ENCODE data around the gene TREH. TPM values are rescaled to one million over a fixed set of nuclear protein-coding genes. Genes with fewer than 3 reads are reported as not detected.
"Not testable (repeated sequence)": the region's sequence is repeated elsewhere in the genome, so short reads cannot be mapped to it uniquely, and the experiment has no call there.

Gene TREH
- total and polyA plus RNA-seq, 4 donors = 0.17 to 1.1 (median 0.19) TPM; not detected in 1

GRCh38 chr11:118714816-118715215 lies 35.4 kb upstream of the TREH start:
- H3K27ac ChIP-seq (ENCODE audit: low read depth in 1 of 2, low read length in 1 of 2) = no peak overlapping the region
- TF ChIP-seq CTCF (IDR thresholded peaks at IDR 0.05; ENCODE audit: control extremely low read depth, extremely low read depth) = no peak
- no peak for DNase-seq
- no peaks in the 10 kb centered on the region for H3K9me3 ChIP-seq (ENCODE audit: control insufficient read depth in 4 of 4, insufficient read depth in 3 of 4, low read length in 3 of 4)
- peaks cover 0 to 1% (median 0%) of the 10 kb centered on the region in 4 donors for H3K36me3 ChIP-seq (ENCODE audit: control insufficient read depth in 4 of 4, insufficient read depth in 4 of 4, low read length in 4 of 4)
- ATAC-seq (ENCODE audit: insufficient read depth, low FRiP score) = no peak
- no peak overlapping the region for H3K4me3 ChIP-seq
- H3K27me3 ChIP-seq (ENCODE audit: control insufficient read depth in 3 of 3, insufficient read depth in 3 of 3, low read length in 2 of 3) = no peaks in the 10 kb centered on the region
- H3K4me1 ChIP-seq (ENCODE audit: control insufficient read depth in 5 of 5, insufficient read depth in 5 of 5, low read length in 5 of 5) = no peaks in the 10 kb centered on the region
- no peak overlapping the region for H3K9ac ChIP-seq (ENCODE audit: insufficient read depth in 1 of 2, low read length in 2 of 2)

GRCh38 chr11:118714416-118714815 lies 35.0 kb upstream of the TREH start:
- DNase-seq; H3K36me3 ChIP-seq (ENCODE audit: control insufficient read depth in 4 of 4, insufficient read depth in 4 of 4, low read length in 4 of 4); H3K9ac ChIP-seq (ENCODE audit: insufficient read depth in 1 of 2, low read length in 2 of 2); H3K4me3 ChIP-seq; H3K27me3 ChIP-seq (ENCODE audit: control insufficient read depth in 3 of 3, insufficient read depth in 3 of 3, low read length in 2 of 3); ATAC-seq (ENCODE audit: insufficient read depth, low FRiP score); H3K9me3 ChIP-seq (ENCODE audit: control insufficient read depth in 4 of 4, insufficient read depth in 3 of 4, low read length in 3 of 4); H3K27ac ChIP-seq (ENCODE audit: low read depth in 1 of 2, low read length in 1 of 2); H3K4me1 ChIP-seq (ENCODE audit: control insufficient read depth in 5 of 5, insufficient read depth in 5 of 5, low read length in 5 of 5): not testable (repeated sequence)
- 82 to 90% methylated on average over 5 of the region's 5 CpGs for WGBS, 2 donors

- TF ChIP-seq CTCF (IDR thresholded peaks at IDR 0.05; ENCODE audit: control extremely low read depth, extremely low read depth) = no peak
- H3K27me3 ChIP-seq (ENCODE audit: control insufficient read depth in 3 of 3, insufficient read depth in 3 of 3, low read length in 2 of 3) = no peaks in the 10 kb centered on the region
- H3K36me3 ChIP-seq (ENCODE audit: control insufficient read depth in 4 of 4, insufficient read depth in 4 of 4, low read length in 4 of 4) = peaks cover 0 to 1% (median 0%) of the 10 kb centered on the region in 4 donors
- no peaks in the 10 kb centered on the region for H3K4me1 ChIP-seq (ENCODE audit: control insufficient read depth in 5 of 5, insufficient read depth in 5 of 5, low read length in 5 of 5)
- DNase-seq (no peak), ATAC-seq (ENCODE audit: insufficient read depth, low FRiP score) (no peak)
- no peak overlapping the region for H3K27ac ChIP-seq (ENCODE audit: low read depth in 1 of 2, low read length in 1 of 2)
- no peak overlapping the region for H3K9ac ChIP-seq (ENCODE audit: insufficient read depth in 1 of 2, low read length in 2 of 2)
- H3K4me3 ChIP-seq = no peak overlapping the region
- 78 to 93% methylated on average over 6 of the region's 6 CpGs for WGBS, 2 donors
- H3K9me3 ChIP-seq (ENCODE audit: control insufficient read depth in 4 of 4, insufficient read depth in 3 of 4, low read length in 3 of 4) = no peaks in the 10 kb centered on the region
These were observed 28.8 kb upstream of the TREH start for GRCh38 chr11:118708296-118708695.

GRCh38 chr11:118706546-118706825 lies 27.0 kb upstream of the TREH start:
- DNase-seq = no peak

More at GRCh38 chr11:118706546-118706825, 27.0 kb upstream of the TREH start:
- Histone ChIP-seq H3K9ac (ENCODE audit: insufficient read depth in 1 of 2, low read length in 2 of 2) (no peak overlapping the region), H3K4me3 (no peak overlapping the region), H3K4me1 (ENCODE audit: control insufficient read depth in 5 of 5, insufficient read depth in 5 of 5, low read length in 5 of 5) (no peaks in the 10 kb centered on the region), H3K9me3 (ENCODE audit: control insufficient read depth in 4 of 4, insufficient read depth in 3 of 4, low read length in 3 of 4) (no peaks in the 10 kb centered on the region), H3K27ac (ENCODE audit: low read depth in 1 of 2, low read length in 1 of 2) (no peak overlapping the region), H3K27me3 (ENCODE audit: control insufficient read depth in 3 of 3, insufficient read depth in 3 of 3, low read length in 2 of 3) (no peaks in the 10 kb centered on the region), H3K36me3 (ENCODE audit: control insufficient read depth in 4 of 4, insufficient read depth in 4 of 4, low read length in 4 of 4) (peaks cover 0 to 1% (median 0%) of the 10 kb centered on the region in 4 donors)
- no peak for TF ChIP-seq CTCF (IDR thresholded peaks at IDR 0.05; ENCODE audit: control extremely low read depth, extremely low read depth)
- no peak for ATAC-seq (ENCODE audit: insufficient read depth, low FRiP score)
- 90 to 94% methylated on average over 7 of the region's 7 CpGs for WGBS, 2 donors

All from lung (tissue), 12 donors.